Cardiac muscle cell (in vitro differentiated cells and primary cell): Measurements from ENCODE around the gene SPPL3. TPM values are rescaled to one million over a fixed set of nuclear protein-coding genes. Genes with fewer than 3 reads are reported as not detected.

Experiments
- DNase-seq, 2 donors: peaks; one replicate each; pipeline versions ENCODE4 v3.0.0 to v3.0.0-alpha.2; 2010 to 2017; ENCODE audit warnings: low read depth in 1 of 2, low spot score in 1 of 2
- H3K27ac ChIP-seq: fragments of 200-600 bp; sonication (generic); 2 replicates; pipeline ENCODE4 v1.5.1; 2016
- H3K27me3 ChIP-seq: fragments of 200-600 bp; sonication (generic); 2 replicates; pipeline ENCODE4 v1.6.0; 2016; ENCODE audit warnings: control low read depth
- H3K36me3 ChIP-seq: fragments of 200-600 bp; sonication (generic); 2 replicates; pipeline ENCODE4 v1.5.1; 2016; ENCODE audit warnings: control low read depth
- H3K4me1 ChIP-seq: fragments of 200-600 bp; sonication (generic); 2 replicates; pipeline ENCODE4 v1.8.1; 2017; ENCODE audit warnings: low read depth, mild to moderate bottlenecking, mixed run types
- H3K4me3 ChIP-seq: fragments of 200-600 bp; sonication (generic); 2 replicates; pipeline ENCODE4 v1.5.1; 2016; ENCODE audit warnings: mild to moderate bottlenecking
- H3K9me3 ChIP-seq: fragments of 200-600 bp; sonication (generic); 2 replicates; pipeline ENCODE4 v1.5.1; 2017; ENCODE audit warnings: low read depth, mild to moderate bottlenecking, control low read depth
- CTCF ChIP-seq: IDR thresholded peaks from 2 replicates; pipeline ENCODE4 v1.5.1; 2012; ENCODE audit warnings: low read depth, mild to moderate bottlenecking, low read length
- polyA plus RNA-seq: library from polyadenylated mRNA; unstranded; fragments of >200 nt; fragmentation: Nextera tagmentation; extraction: Ambion mirVana; gene quantifications from 2 replicates; pipeline ENCODE4 v1.2.1, GENCODE V29; 2016
- total RNA-seq: library from RNA; depleted of rRNA; stranded (reverse); fragments of >200 nt; gene quantifications from 2 replicates; pipeline ENCODE4 v1.2.3, GENCODE V29; 2016

SPPL3 gene
- total and polyA plus RNA-seq, 2 experiments from 2014 or later = 26.9 to 111 TPM

GRCh38 chr12:120801146-120801545 is 103.0 kb downstream of the SPPL3 start:
- Histone ChIP-seq H3K27ac (peak overlapping the region; percentile 12), H3K9me3 (no peaks in the 10 kb centered on the region), H3K4me3 (no peak overlapping the region), H3K36me3 (no peaks in the 10 kb centered on the region), H3K27me3 (no peaks in the 10 kb centered on the region), H3K4me1 (peaks cover 31% of the 10 kb centered on the region)
- TF ChIP-seq CTCF = no peak
- no peak for DNase-seq

GRCh38 chr12:120800665-120801064 is 103.5 kb downstream of the SPPL3 start:
- H3K4me1 ChIP-seq = peaks cover 31% of the 10 kb centered on the region
- no peaks in the 10 kb centered on the region for H3K36me3 ChIP-seq
- DNase-seq = no peak
- H3K27ac ChIP-seq = peak overlapping the region; percentile 12
- no peaks in the 10 kb centered on the region for H3K27me3 ChIP-seq
- TF ChIP-seq CTCF = no peak
- no peak overlapping the region for H3K4me3 ChIP-seq
- no peaks in the 10 kb centered on the region for H3K9me3 ChIP-seq

GRCh38 chr12:120799243-120800045 is 104.7 kb downstream of the SPPL3 start:
- Histone ChIP-seq H3K27me3 (no peaks in the 10 kb centered on the region), H3K4me3 (no peak overlapping the region)

GRCh38 chr12:120798696-120799095 is 105.5 kb downstream of the SPPL3 start:
- H3K4me3 ChIP-seq = no peak overlapping the region
- TF ChIP-seq CTCF = no peak
- no peak for DNase-seq

More at GRCh38 chr12:120799243-120800045, 104.7 kb downstream of the SPPL3 start:
- TF ChIP-seq CTCF = no peak
- peak overlapping the region; percentile 68 for H3K27ac ChIP-seq
- DNase-seq = peak in 1 of 2 donors; percentile 40
- no peaks in the 10 kb centered on the region for H3K9me3 ChIP-seq
- H3K4me1 ChIP-seq = peaks cover 23% of the 10 kb centered on the region
- no peaks in the 10 kb centered on the region for H3K36me3 ChIP-seq

GRCh38 chr12:120797677-120798642 is 106.2 kb downstream of the SPPL3 start:
- no peaks in the 10 kb centered on the region for H3K9me3 ChIP-seq
- H3K4me1 ChIP-seq = peaks cover 23% of the 10 kb centered on the region
- H3K27ac ChIP-seq = peak overlapping the region; percentile 0
- no peaks in the 10 kb centered on the region for H3K36me3 ChIP-seq
- no peaks in the 10 kb centered on the region for H3K27me3 ChIP-seq
- no peak for DNase-seq
- H3K4me3 ChIP-seq = no peak overlapping the region
- TF ChIP-seq CTCF = no peak

More at GRCh38 chr12:120798696-120799095, 105.5 kb downstream of the SPPL3 start:
- Histone ChIP-seq H3K27me3 (no peaks in the 10 kb centered on the region), H3K9me3 (no peaks in the 10 kb centered on the region), H3K4me1 (peaks cover 23% of the 10 kb centered on the region), H3K36me3 (no peaks in the 10 kb centered on the region), H3K27ac (peak overlapping the region; percentile 68)
